Measurements from ENCODE around the gene KRTAP4-16.
A peak's percentile ranks its signal among the peaks of the same experiment; 100 is the strongest.
"Not testable (repeated sequence)": the region's sequence is repeated elsewhere in the genome, so short reads cannot be mapped to it uniquely, and the experiment has no call there.

KRTAP4-16 gene

DNA sequence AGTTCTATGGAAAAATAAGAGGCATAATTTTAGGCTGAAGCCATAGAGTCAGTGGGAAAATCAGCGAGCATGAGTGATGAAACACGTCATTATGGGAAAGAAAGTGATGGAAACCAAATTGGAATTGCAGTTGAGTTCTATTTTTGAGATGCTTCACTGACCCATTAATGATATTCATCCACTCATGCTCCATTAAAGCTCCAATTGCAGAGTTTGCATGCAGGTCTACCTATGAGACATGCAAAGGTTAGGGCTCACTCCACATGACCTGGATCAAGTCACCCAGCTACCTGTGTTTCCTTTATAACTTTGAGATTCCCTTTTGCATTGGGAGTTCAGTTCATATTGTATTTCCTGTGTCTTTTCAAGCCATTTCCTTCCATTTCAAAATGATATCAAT is 28.3 kb downstream of the KRTAP4-16 start:
- DNase-seq (ENCODE audit: low spot score): no peak

DNA sequence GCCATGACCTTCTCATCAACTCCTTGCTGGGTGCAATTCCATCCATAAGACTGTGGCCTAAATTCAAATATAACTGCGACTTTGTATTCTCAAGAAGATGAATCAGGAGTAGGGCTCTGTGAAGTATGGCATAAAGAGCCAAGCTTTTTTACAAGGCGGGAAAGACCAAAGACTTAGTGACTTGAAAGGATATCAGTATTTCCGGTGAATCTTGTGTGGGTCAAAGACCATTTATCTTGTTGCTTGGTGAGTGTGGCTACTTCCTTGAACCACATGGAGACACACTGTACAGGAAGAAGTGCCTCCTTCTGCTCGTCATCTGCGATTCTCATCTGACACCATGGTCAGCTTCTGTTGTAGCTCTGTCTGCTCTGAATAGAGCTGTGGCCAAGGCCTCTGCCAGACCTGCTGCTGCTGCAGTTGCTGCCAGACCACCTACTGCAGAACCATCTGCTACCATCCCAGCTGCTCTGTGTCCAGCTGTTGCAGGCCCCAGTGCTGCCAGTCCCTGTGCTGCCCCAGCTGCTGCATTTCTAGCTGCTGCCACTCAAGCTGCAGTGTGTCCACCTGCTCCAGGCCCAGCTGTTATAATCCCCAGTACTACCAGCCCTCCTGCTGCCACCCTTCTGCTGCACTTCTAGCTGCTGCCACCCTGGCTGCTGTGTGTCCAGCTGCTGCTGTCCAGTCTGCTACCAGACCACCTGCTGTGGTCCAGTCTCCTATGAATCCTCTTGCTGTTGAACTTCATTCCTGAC is 30.2 kb downstream of the KRTAP4-16 start:
- no peak for DNase-seq (ENCODE audit: low spot score)

DNA sequence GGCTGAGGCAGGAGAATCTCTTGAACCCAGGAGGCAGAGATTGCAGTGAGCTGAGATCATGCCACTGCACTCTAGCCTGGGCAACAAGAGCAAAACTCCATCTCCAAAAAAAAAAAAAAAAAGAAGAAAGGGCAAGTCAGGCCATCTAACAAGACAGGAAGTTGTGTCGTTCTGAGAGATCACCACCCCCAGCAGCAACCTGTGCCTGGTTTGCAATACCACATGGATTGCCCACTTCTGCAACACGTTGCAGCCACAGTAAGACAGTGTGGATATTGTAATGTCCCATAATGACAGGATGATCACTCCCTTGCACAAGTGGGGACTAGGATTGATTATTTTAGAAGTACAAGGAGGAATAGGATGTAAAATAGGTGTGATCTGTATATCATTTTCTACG is 33.0 kb downstream of the KRTAP4-16 start:
- DNase-seq (ENCODE audit: low spot score): no peak

DNA sequence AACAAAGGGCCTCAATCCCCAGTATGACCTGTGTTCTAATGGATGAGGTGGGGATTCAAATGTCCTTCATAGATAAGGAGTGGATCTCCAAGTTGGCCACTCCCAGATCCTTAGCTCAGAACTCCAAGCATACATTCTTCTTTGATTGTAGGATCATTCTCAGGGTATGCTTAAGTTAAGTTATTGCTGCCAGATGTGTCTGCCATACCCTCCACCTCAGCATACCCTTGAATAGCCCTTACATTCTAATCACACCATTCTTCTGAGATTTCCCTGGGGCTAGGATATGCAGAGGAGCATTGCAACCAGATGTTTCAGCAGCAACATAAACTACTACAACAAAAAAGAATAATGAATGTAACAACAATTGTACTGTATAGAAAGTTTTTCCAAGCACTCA is 34.7 kb downstream of the KRTAP4-16 start:
- no peak for DNase-seq (ENCODE audit: low spot score)

DNA sequence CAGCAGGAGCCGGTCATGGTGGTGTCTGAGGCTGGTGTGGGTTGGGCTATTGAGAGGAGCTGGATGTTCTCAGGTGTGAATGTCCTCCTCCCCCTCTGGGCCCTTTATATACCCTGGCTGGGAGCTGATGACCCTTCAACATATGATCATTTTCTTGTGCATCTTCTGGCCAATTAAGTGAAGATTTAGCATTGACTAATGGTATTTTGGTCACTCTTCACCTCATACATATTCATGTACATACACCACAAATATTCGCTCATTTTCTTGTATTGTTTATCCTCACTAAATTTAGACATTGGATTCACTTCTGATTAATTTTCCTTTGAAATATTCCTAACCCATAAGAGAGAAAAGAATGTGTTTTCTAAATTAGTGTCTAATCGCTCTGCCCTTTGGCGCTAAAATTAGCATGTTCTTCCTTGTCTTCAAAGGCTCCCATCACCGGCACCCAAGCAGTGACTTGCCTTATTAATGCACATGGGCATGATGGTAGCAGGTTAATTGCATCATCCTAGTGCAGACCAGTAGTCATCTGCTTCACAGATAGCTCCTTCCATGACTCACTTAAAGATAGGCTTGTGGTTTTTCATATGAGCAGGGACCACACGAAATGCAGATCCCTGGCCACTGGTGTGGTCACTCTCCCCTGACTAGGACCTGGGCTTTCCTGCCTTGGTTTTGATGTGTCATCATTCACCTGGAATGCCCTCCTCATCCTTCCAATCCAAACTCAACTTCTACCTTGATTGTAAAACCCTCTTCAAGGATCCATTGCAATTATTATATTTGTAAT is 36.0 kb downstream of the KRTAP4-16 start, which contains the start of gene KRTAP2-4:
KRTAP2-4 (minus strand) TSS at position 51 of the 796 bp plus-strand sequence; CDS start at position 17, 34 bp downstream.
- peak; percentile 43 for DNase-seq (ENCODE audit: low spot score)

DNA sequence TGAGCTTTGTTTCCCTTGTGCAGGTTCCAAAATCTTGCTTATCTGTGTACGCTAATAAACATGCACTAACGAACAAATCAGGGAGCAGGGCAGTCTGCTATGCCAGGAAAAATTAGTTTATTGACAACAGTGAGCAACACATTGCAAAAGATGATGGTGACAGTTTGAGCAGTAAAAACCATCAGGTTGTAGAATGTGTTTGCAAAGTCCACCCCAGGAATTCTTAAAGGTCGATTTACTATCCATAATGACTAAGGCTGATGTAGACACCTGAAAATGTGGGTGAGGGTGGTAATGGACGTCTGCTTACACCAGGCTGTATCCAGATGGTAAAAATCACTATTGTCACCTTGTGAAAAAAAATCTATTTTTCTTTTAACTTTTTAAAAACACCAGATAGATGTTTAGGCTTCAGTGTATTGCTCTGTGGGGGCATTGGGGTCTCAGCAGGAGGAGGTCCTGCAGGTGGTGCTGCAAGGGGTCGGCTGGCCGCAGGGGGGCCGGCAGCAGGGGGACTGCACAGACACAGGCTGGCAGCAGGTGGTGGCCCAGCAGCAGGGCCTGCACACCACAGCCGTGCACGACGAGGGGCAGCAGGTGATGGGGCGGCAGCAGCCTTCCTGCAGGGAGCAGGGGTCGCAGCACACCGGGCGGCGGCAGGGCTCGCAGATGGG is 36.9 kb downstream of the KRTAP4-16 start:
- not testable (repeated sequence) for DNase-seq (ENCODE audit: low spot score)

DNA sequence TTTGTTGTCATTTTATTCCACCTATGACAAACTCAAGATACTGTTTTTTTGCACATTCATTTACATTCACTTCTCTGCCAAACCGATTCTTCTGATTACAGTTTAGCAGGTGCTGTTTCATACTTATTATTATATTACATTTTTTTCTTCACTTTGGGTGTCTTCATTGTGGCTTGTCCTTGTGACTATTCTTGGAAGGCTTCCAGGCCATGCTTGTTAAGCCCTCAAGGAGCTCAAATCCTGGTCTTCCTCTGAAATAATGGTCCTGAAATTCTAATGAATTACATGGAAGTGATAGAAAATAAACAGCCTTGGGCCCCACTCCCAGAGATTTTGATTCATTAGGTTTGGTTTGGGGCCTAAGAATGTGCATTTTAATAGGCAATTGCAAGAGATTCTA is 37.7 kb downstream of the KRTAP4-16 start:
- DNase-seq (ENCODE audit: low spot score): no peak

DNA sequence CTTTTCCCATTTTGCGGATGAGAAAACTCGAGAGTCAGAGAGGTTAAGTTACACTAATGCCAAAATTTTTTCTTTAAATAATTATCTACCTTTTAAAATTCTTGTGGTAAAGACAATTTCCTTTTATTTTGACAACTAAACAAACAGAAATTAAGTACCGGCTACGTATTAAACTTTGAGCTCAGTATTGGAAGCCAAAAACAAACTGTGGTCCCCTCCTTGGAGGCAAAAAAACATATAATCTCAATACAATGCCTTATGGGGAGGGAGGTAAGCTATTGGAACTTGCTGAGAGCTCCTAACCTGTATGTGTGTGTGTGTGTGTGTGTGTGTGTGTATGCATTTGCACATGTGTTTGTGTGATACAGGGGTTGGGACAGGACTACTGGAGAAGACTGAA is 38.6 kb downstream of the KRTAP4-16 start:
- no peak for DNase-seq (ENCODE audit: low spot score)

DNA sequence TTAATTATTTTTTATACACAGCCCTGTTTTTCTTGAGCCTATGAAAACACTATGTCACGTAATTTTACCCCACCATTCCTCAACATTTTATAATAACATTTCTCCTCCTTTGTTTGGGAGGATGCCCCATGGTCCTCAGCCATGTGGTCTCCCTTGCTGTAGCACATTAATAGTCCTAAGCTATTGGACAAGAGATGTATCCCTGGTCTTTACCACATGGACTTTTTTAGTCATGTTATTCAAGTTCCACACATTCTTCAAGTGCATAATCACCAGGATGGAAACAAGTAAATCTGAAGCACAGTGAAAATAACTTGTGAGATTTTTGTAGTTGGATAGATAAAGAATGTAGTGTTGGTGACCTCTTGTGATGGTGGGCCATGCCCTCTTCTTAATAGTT is 40.0 kb downstream of the KRTAP4-16 start:
- DNase-seq (ENCODE audit: low spot score): no peak

DNA sequence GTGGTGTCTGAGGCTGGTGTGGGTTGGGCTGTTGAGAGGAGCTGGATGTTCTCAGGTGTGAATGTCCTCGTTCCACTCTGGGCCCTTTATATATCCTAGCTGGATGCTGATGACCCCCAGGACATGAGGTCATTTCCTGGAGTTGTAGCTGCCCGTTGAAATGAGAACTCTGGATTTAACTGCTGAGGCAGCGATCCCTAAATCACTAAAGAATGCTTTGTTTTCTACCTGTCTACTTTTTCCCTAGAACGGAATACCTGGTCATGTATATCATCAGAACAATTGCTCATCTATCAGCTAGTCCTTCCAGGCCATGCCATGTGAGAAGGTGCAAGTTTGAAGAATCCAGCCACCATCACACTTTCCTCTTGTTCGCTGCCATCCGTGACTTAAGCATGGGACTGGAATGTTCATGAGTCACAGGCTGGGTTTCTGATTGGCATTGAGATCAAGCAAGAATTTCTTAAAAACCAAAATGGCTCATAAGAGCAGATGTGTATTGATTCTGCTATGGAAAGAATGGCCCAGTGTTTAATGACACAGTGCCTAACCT is 41.9 kb downstream of the KRTAP4-16 start, which contains the start of gene KRTAP2-3:
KRTAP2-3 (minus strand) TSS at position 63 of the 553 bp plus-strand sequence. CDS start 64 bp downstream, outside the sequence.
- DNase-seq (ENCODE audit: low spot score): no peak

DNA sequence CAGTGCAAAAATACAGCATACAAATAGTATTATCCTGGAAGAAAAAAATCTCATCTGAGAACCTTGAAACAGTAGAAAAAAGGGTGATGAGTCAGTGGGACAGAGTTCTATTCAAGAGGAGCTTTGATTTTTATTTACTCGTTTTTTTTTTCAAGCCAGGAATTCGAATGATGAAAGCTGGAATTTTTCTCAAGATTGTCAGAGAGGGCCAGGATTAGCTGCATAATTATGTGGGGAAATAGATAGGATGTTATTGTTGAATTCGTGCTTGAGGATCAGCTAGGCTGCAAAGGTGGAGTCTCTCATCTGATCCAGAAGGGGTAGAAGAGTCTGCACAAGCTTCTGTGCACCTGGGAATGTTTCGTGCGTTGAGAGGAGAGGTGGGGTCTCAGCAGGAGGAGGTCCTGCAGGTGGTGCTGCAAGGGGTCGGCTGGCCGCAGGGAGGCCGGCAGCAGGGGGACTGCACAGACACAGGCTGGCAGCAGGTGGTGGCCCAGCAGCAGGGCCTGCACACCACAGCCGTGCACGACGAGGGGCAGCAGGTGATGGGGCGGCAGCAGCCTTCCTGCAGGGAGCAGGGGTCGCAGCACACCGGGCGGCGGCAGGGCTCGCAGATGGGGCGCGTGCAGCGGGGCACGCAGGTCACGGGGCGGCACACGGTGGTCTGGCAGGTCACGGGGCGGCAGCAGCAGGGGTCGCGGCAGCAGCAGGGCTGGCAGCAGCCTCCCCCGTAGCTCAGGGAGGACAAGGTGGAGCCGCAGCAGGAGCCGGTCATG is 42.5 kb downstream of the KRTAP4-16 start:
- not testable (repeated sequence) for DNase-seq (ENCODE audit: low spot score)

DNA sequence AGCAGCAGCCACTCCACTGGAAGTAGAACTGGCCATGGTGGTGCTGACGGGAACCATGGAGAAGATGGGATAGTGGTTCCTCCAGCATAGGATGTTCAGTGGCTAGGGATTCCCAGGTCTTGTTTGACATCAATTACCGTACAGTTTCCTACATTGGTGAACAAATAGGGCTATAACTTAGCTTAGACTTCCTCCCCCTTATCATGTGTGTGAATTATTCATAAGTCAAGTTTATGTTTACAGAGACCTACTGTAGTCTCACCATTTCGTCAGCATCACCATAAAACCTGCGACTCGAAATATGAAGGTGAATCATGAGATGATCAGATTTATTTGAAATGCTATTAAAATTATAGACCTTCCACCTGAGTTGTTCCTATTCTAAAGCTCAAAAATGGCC is 43.3 kb downstream of the KRTAP4-16 start:
- DNase-seq (ENCODE audit: low spot score): no peak

DNA sequence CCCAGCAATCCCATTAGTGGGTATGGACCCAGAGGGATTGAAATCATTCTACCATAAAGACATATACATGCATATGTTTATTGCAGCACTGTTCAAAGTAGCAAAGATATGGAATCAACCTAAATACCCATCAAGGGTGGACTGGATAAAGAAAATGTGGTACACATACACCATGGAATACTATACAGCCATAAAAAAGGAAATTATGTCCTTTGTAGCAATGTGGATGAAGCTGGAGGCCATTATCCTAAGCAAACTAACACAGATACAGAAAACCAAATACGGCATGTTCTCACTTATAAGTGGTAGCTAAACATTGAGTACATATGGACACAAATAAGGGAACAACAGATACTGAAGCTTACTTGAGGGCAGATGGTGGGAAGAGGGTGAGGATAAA is 44.5 kb downstream of the KRTAP4-16 start:
- no peak for DNase-seq (ENCODE audit: low spot score)

DNA sequence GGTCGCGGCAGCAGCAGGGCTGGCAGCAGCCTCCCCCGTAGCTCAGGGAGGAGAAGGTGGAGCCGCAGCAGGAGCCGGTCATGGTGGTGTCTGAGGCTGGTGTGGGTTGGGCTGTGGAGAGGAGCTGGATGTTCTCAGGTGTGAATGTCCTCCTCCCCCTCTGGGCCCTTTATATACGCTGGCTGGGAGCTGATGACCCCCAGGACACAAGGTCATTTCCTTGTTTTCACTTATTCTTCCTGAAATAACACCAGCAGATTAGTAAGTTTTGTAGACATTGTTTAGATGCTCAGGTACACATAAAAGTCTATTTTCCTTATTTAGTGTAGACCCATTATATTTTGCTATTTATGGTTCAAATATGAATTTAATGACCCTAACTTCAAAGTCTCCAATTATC is 46.9 kb downstream of the KRTAP4-16 start, which contains the start of gene KRTAP2-2:
KRTAP2-2 (minus strand) TSS at position 101 of the 400 bp plus-strand sequence; CDS start at position 82, 19 bp downstream.
- not testable (repeated sequence) for DNase-seq (ENCODE audit: low spot score)

DNA sequence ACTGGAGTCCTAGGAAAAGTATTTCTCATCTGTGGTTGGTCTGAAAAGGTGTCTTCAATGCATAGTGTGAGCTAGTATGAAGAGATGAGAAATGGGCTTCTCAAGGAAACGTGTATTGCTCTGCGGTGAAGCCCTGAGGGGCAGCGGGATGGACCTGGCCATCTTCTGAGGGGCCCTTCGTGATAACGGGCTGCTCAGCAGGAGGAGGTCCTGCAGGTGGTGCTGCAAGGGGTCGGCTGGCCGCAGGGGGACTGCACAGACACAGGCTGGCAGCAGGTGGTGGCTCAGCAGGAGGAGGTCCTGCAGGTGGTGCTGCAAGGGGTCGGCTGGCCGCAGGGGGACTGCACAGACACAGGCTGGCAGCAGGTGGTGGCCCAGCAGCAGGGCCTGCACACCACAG is 47.5 kb downstream of the KRTAP4-16 start:
- DNase-seq (ENCODE audit: low spot score): not testable (repeated sequence)

DNA sequence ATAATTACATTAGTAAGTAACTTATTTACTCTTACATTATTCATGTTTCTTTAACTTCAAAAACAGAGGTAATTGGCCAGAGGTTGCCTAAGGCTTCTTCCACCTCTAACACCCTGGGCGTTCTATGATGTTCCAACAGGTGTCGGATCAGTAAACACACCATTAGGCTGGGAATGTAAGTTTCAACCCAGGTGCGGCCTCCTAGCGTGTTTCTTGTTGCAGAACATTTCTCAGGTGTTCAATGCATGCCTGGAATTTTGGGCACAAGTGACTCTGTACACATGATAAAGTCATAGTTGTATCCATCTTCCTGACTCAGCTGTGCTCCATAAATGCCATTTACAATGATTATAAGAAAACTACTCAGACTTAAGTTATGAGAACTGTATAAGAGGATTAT is 48.0 kb downstream of the KRTAP4-16 start:
- no peak for DNase-seq (ENCODE audit: low spot score)

DNA sequence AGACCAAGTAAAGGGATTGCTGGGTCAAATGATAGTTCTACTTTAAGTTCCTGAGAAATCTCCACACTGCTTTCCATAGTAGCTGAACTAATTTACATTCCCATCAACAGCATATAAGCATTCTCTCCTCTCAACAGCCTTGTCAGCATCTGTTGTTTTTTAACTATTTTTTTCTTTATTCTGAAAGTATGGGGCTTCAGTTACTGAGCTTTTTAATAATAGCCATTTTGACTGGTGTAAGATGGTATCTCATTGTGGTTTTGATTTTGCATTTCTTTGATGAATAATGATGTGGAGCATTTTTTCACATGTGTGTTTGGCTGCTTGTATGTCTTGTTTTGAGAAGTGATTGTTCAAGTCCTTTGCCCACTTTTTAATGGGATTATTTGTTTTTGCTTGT is 49.4 kb downstream of the KRTAP4-16 start:
- DNase-seq (ENCODE audit: low spot score): no peak

Measured in LoVo (cell line).